Activated naive CD4-positive, alpha-beta T cell treated with anti-CD3 and anti-CD28 coated beads, Interleukin-2, amount 50 U/mL, for 72 hours (primary cell): Measurements from ENCODE around the gene CDK18. TPM values are rescaled to one million over a fixed set of nuclear protein-coding genes. Genes with fewer than 3 reads are reported as not detected.

Experiments used
- ATAC-seq, 2 donors: fragments of 150-1000 bp; cut with Tn5 transposase; 2 replicates each; pipeline ENCODE4 v1.10.0; 2021; ENCODE audit warnings: mild to moderate bottlenecking in 2 of 2, moderate library complexity in 2 of 2
- DNase-seq, 2 donors: peaks; one replicate each; pipeline ENCODE4 v3.0.0; 2021 to 2022; ENCODE audit warnings: low spot score in 2 of 2
- H3K27ac Mint-ChIP-seq, 2 donors: one replicate each; pipeline ENCODE4 v1.8.0; 2022; ENCODE audit warnings: mild to moderate bottlenecking in 2 of 2, mixed read lengths in 2 of 2
- H3K36me3 Mint-ChIP-seq, 2 donors: one replicate each; pipeline ENCODE4 v1.8.0; 2022; ENCODE audit warnings: mixed read lengths in 2 of 2
- H3K9me3 Mint-ChIP-seq, 2 donors: one replicate each; pipeline ENCODE4 v1.8.0; 2022; ENCODE audit warnings: mixed read lengths in 2 of 2
- total RNA-seq, 2 donors: library from RNA; stranded (reverse); gene quantifications; one replicate each; pipeline ENCODE4 v1.2.3, GENCODE V29; 2022

The CDK18 gene
- total RNA-seq, 2 donors from 2014 or later = 5.9 to 7.9 TPM

GRCh38 chr1:205580140-205580922 lies 75.9 kb downstream of the CDK18 start:
- peak overlapping the region in 1 of 2 donors; percentile 79 for H3K27ac Mint-ChIP-seq
- no peaks in the 10 kb centered on the region for H3K9me3 Mint-ChIP-seq
- peak in 1 of 2 donors; percentile 43 for DNase-seq
- no peak for ATAC-seq
- no peaks in the 10 kb centered on the region for H3K36me3 Mint-ChIP-seq

- H3K27ac Mint-ChIP-seq = no peak overlapping the region
- ATAC-seq = no peak
- no peak for DNase-seq
- no peaks in the 10 kb centered on the region for H3K9me3 Mint-ChIP-seq
- no peaks in the 10 kb centered on the region for H3K36me3 Mint-ChIP-seq
Measured at GRCh38 chr1:205580923-205581180, 76.4 kb downstream of the CDK18 start.

GRCh38 chr1:205581321-205581980 lies 77.0 kb downstream of the CDK18 start:
- ATAC-seq (no peak), DNase-seq (peak in 1 of 2 donors; percentile 37)
- Mint-ChIP-seq H3K36me3 (no peaks in the 10 kb centered on the region), H3K27ac (no peak overlapping the region), H3K9me3 (no peaks in the 10 kb centered on the region)

GRCh38 chr1:205582046-205582445 lies 77.6 kb downstream of the CDK18 start:
- H3K27ac Mint-ChIP-seq = no peak overlapping the region
- H3K9me3 Mint-ChIP-seq = no peaks in the 10 kb centered on the region
- DNase-seq (peak in 1 of 2 donors; percentile 25), ATAC-seq (no peak)
- no peaks in the 10 kb centered on the region for H3K36me3 Mint-ChIP-seq

Other genes starting within 250 kb of the CDK18 start
- gene NUAK2, start 182.9 kb upstream of the CDK18 start, total RNA-seq = 1 to 10 TPM; 5.9 to 6.8 TPM
- gene KLHDC8A, start 147.7 kb upstream of the CDK18 start, total RNA-seq = not detected
- 1 to 10 TPM in 1 of 2 donors, not detected in 1; 1.4 TPM for gene LEMD1, start 82.6 kb upstream of the CDK18 start, total RNA-seq
- under 1 TPM; 0.14 to 0.62 TPM for gene BLACAT1, start 48.6 kb upstream of the CDK18 start, total RNA-seq
- gene ELK4, start 127.3 kb downstream of the CDK18 start, total RNA-seq = 10 to 100 TPM; 67.8 to 91.3 TPM
- 1 to 10 TPM in 1 of 2 donors, under 1 TPM in 1; 0.57 to 1.1 TPM for gene SLC45A3, start 175.8 kb downstream of the CDK18 start, total RNA-seq
- gene NUCKS1, start 245.5 kb downstream of the CDK18 start, total RNA-seq = 100 to 1,000 TPM in 1 of 2 donors, 10 to 100 TPM in 1; 97.1 to 173 TPM